Transverse colon (tissue), 3 donors: ENCODE results near the gene MON2.

Experiments used
- POLR2A ChIP-seq: fragments of 450-650 bp; IDR thresholded peaks from one replicate; pipeline ENCODE4 v1.6.1; 2016; ENCODE audit warnings: antibody characterized with exemption, mild to moderate bottlenecking, moderate library complexity
- POLR2AphosphoS5 ChIP-seq, 3 donors: sonication (generic); formaldehyde crosslinking; IDR thresholded peaks; one replicate each; pipeline ENCODE4 v1.6.1; 2016; ENCODE audit warnings: antibody characterized with exemption in 3 of 3

DNA sequence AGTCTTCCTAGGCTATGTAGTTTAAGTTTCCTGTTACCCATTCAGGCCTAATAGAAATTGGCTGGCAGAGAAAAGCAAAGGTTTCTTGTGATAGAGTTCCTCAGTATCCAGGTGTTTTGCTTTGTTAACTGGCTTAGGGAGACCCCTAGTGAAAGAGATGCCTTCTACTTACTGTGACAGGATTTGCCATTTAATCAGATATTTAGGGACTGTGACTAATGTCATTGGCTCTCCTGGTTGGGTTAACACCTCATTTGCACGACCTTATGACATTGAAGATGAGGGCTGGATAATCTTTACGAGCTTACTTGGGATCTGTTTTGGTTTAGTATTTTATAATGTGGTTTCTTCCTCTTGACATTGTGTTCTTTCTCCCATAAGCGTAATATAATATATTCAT, 5.8 kb downstream of the MON2 start:
- TF ChIP-seq POLR2AphosphoS5 (IDR thresholded peaks at IDR 0.05) (no peak), POLR2A (no peak)
